Mucosa of gallbladder (tissue), 1 donor: Measurements from ENCODE around the gene AP3B2. TPM values are rescaled to one million over a fixed set of nuclear protein-coding genes. Genes with fewer than 3 reads are reported as not detected.
"Not testable (repeated sequence)": the region's sequence is repeated elsewhere in the genome, so short reads cannot be mapped to it uniquely, and the experiment has no call there.

Source experiments
- DNase-seq: peaks from one replicate; pipeline ENCODE4 v3.0.0-alpha.2; 2020; ENCODE audit warnings: low spot score
- total RNA-seq: library from RNA; stranded (reverse); gene quantifications from one replicate; pipeline ENCODE4 v1.2.1, GENCODE V29; 2021
- donor health status: DM: no; HTN: no; CAD: no.

Gene AP3B2
- total RNA-seq, 1 donor from 2014 or later: 0.69 TPM

- DNase-seq: no peak
Observed at GRCh38 chr15:82648257-82649103, 61.2 kb downstream of the AP3B2 start.

GRCh38 chr15:82647835-82648256, 61.8 kb downstream of the AP3B2 start:
- DNase-seq: no peak

GRCh38 chr15:82647045-82647834, 62.4 kb downstream of the AP3B2 start, which contains the start of gene CPEB1:
Gene CPEB1 (minus strand): TSS chr15:82647363. CDS start chr15:82628459, 18,904 bp downstream.
- no peak for DNase-seq

- DNase-seq: no peak
Observed at GRCh38 chr15:82646250-82647044, 63.2 kb downstream of the AP3B2 start.

GRCh38 chr15:82644967-82645852, 64.5 kb downstream of the AP3B2 start:
- not testable (repeated sequence) for DNase-seq

GRCh38 chr15:82643992-82644391, 65.7 kb downstream of the AP3B2 start:
- no peak for DNase-seq

- no peak for DNase-seq
Observed at GRCh38 chr15:82642656-82643055, 67.0 kb downstream of the AP3B2 start.

- no peak for DNase-seq
Observed at GRCh38 chr15:82641129-82641798, 68.4 kb downstream of the AP3B2 start.

GRCh38 chr15:82640672-82641071, 69.0 kb downstream of the AP3B2 start:
- no peak for DNase-seq

GRCh38 chr15:82635798-82636197, 73.9 kb downstream of the AP3B2 start:
- DNase-seq: no peak

GRCh38 chr15:82630033-82630432, 79.6 kb downstream of the AP3B2 start:
- DNase-seq: no peak

- no peak for DNase-seq
Observed at GRCh38 chr15:82625136-82625535, 84.5 kb downstream of the AP3B2 start.

GRCh38 chr15:82624438-82624837, 85.2 kb downstream of the AP3B2 start:
- no peak for DNase-seq

- no peak for DNase-seq
Observed at GRCh38 chr15:82624008-82624407, 85.7 kb downstream of the AP3B2 start.

- no peak for DNase-seq
Observed at GRCh38 chr15:82621970-82622369, 87.7 kb downstream of the AP3B2 start.

GRCh38 chr15:82613747-82614146, 95.9 kb downstream of the AP3B2 start:
- DNase-seq: no peak

- no peak for DNase-seq
Observed at GRCh38 chr15:82611348-82611747, 98.3 kb downstream of the AP3B2 start.
